GM18526 (cell line): Measurements from ENCODE around the gene PTGDR2.

Experiments used
- POLR2A ChIP-seq: IDR thresholded peaks from 3 replicates; pipeline ENCODE4 v1.6.1; 2011; ENCODE audit not compliant: insufficient read length; ENCODE audit errors: extremely low read depth

PTGDR2 gene

DNA sequence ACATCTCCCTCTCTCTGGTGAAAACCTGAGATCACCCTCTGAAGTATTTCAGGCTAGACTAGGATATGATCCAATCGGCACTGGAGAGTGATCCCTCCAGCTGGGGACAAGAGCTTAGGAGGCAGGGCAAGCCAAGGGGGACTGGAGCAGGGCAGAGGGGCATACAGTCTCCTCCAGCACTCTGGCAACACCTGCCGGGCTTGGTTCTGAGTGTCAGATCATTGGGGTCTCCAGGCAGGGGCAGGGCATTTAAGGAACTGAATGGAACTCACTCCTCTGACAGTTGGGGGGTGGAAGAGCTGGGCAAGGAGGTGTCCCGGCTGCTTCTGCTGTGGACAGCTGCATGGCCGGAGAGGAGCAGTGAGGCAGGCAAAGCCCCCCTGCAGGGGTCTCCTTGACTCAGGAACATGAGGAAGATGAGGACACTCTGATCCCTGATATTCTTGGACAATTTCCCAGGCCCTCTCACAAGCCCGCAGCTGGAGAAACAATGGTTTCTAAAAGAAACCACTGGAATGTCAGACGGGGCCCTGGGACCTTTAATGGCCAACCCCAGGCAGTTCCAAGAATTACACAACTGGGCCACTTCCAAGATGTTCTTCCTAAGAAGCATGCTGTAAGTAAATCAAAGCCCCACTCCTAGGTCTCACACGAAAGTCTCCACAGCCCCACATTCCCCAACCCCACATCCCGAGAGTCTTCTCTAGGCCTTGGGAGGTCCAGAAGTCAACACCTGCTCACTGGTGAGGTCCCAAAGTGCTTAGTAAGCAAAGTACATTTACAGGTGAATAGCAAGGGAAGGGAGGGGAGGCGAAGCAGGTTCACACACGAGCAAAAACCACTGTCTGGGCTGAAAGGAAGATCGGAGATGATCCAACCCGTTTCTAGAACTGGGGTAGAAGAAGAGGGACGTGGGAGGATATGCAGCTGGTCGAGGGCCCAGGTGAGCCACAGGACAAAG lies 15.0 kb downstream of the PTGDR2 start:
- TF ChIP-seq POLR2A: no peak

DNA sequence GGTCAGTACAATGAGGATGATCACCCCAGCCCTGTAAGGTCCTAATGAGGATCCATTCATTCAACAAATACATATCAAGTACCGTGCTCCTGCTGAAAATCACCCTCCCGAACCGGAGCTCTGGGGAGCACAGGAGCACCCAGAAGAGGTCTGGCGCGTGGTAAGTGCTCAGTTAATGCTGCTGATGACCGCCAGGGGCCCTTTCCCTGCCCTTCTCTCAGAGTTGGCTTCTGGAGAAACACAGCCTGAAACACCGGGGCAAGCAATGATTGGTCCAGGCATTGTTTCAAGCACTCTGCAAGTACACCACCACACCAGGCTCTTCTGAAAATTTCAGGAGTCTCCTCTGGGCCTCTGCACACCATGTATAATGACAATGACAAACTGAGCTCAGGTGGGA lies 17.6 kb downstream of the PTGDR2 start:
- TF ChIP-seq POLR2A: no peak

DNA sequence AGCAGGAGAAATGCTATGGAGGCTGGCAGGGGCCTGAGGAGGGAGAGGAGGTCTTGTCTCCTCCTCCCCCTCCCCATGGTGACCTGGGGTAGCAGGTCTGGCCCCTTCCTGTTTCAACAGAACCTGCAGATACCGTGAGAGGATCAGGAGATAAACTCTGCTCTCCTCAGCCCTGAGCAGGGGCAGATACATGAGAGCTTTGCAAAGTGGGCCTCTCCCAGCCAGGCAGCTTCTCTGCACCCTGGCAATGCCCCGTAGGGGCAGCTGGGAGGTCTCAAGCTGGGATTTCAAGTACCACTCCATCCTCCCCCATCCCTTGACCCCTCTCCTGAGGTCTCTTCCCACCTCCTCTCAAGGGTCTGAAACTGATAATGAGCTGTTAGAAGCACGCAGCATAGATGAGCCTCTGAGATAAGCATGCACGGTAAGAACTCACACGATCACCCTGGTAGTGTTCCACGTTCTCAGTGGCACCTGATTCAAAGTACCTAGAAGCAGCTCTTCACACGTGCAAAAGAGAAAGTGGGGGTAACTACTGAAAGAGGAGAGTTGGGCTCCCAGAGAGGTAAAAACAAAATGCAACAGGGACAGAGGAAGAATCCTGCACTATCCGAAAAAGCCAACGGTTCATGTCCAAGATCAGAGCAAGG lies 18.8 kb downstream of the PTGDR2 start:
- TF ChIP-seq POLR2A: no peak

DNA sequence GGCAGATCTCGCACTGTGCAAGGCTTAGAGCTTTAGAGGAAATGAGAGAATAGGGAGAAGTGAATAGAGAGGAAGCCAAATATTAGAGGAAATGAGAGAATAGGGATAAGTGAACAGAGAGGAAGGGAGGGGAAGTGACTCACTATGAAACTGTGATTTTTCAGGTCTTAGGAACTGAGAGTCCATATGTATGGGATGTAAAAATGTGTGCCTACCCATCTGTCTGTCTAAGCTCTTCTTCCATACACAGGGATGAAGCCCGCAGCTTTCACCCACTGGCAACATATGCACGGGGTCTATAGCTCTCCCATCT lies 20.3 kb downstream of the PTGDR2 start:
- TF ChIP-seq POLR2A: no peak

DNA sequence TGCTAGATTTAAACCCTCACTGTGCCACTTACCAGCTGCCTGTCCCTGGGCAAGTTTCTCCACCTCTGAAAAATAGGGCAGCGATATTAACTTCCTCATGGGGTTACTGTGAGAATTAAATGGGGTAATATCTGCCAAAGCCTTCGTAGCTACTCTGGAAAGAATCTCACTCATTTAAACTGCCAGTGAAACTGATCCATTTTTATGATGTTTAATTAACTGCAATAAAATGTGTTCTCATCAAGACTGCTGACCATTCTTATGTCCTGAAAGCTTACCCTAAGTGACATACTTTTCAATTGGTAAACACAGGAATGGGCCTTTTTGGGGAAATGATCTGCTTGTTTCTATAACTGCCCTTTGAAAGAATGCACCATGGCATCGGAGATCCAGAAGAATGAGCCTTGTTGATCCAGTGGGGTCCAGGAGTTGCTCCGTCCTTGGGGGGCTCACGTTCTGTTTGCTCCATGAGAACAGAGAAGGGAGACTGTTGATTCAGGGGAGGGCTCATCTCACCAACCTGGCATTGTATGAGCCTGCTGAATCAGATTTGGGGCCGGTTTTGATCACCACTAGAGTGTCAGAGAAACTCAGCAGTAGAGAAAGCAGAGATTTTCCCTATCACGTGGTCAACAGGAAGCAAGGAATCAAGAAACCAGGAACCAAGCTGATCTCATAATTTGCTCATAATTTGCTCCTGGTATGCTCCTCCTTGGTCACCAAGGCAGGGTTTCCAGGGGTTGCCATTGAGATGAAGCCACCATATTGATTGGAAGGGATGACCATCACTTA lies 20.8 kb downstream of the PTGDR2 start:
- no peak for TF ChIP-seq POLR2A

DNA sequence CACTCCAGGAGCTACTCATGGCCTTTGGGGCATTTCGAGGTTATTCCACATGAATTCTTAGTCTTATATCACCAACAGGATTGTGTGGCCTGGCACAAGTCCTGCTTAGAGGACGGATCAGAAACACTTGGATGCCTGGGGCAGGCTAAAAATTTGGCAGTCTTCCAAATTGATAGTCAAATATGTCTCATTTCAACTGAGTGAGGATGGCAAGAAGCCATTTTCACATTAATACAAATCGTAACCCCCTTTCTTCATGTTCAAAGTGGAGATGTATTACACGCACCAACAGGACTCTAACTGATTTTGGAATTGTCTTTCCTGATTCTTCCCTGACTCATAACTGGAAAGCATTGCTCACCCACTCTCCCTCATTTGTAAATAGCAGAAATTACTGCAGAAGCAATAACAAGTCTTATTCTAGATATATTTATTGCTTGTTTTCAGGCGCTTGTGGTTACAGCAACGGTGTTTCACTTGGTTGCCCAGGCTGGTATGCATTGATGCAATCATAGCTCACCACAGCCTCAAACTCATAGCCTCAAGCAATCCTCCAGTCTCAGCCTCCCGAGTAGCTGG lies 24.2 kb downstream of the PTGDR2 start:
- TF ChIP-seq POLR2A: no peak

DNA sequence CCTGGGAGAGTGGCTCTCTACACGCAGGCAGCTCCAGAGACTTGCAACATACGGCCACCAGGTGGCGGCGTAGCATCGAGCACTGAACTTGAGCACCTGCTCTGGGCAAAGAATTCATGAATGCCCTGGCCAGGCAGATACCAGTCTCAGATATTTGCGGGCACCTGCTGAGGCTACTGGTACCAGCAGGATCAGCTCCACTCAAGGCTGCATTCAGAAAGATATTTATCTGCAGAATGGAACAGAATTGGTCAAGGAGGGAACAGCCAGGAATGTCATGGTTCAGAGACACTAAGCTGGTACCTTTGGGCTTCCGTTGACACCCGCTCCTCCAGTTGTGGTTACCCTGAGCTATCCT lies 24.6 kb downstream of the PTGDR2 start:
- no peak for TF ChIP-seq POLR2A

DNA sequence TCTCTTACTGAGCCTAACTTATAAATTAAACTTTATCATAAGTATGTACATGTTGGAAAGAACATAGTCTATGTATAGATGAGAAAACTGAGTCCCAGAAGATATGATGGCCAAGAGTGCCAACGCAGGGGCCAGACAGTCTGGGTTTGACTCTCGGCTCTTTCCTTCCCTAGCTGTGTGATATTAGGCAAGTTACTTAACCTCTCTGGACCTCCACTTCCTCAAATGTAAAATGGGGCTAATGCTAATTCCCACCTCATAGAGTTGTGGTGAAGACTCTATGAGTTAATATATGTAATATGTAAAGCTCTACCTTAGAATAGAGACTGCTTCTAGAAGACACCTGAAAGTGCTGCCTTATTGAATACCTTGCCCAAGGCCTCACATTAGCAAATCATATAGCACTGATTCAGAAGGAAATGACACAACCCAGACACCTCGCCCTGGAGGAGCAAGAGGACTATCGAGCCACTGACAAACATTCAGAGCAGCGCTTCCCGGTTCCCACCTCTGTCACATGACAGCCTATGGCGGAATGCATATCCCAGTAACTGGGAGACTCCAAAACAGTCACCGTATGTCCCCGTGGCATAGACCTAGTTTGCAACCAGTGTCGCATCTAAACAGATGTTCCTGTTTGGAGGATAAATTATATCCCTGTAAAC lies 25.1 kb downstream of the PTGDR2 start:
- TF ChIP-seq POLR2A: no peak

DNA sequence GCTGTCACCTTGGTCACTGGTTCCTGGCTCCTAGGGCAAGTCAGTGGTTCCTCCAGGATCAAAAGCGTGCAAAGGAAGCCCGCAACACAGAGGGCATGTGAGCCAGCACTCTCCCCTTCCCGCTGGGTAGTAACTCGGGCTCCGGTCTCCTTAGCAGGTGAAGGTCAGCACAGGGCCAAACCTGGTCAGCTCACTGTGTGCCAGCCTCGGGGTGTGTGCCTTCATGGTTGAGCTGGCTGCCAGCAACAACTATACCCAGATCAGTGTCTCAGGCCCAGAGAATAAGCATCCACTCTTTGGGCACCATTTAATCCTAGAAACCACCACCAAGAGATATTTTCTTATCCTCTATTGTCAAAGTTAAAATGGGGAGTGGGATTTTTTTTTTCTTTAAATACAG lies 30.0 kb downstream of the PTGDR2 start:
- no peak for TF ChIP-seq POLR2A

DNA sequence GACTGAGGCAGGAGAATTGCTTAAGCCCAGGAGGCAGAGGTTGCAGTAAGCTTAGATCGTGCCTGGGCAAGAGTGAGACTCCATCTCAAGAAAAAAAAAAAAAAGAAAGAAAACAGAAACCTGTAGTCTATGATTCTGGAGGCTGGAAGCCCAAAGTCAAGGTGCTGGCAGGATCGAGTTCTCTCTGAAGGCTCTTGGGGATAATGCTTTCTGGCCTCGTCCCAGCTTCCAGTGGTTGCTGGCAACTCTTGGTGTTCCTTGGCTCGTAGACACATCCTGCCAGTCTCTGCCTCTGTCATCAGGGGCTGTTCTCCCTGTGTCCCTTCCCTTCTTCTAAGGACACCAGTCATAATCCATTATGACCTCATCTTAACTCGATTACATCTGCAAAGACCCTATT lies 30.6 kb downstream of the PTGDR2 start:
- no peak for TF ChIP-seq POLR2A

DNA sequence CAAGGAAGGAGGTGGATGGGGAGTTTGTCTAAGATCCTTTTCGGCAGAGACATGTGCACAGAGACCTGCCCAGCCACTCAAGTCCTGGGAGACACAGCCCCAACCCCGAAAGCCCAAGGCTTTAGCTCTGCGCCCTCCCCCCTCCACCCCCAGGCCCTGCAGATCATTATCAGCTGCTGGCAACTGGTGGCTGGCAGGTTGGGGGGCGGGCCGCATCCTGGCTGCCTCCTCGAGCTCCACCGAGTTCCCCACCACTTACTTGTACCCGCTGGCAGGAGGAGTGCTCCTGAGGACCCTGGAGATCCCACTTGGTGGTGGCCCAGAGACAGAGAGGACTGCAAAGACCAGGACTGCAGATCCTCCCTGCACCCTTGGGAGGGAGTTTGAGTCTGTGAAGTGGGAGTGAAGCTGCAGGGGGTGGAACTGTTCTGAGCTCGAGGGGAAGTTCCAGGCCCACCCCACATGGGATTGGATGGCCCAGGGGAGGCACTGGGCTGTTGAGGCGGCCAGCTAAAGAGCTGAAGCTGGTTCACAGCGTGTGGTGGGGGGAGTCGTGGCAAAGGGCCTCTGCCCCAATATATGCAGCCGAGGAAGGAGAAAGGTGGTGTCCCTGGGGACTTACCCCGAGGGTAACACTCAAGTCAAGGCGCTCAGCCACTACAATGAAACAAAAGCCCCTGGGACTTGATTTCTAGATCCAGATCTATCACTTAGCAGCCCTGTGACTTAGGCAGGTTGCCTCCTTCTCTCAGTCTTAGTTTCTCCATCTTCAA lies 33.7 kb downstream of the PTGDR2 start:
- no peak for TF ChIP-seq POLR2A

DNA sequence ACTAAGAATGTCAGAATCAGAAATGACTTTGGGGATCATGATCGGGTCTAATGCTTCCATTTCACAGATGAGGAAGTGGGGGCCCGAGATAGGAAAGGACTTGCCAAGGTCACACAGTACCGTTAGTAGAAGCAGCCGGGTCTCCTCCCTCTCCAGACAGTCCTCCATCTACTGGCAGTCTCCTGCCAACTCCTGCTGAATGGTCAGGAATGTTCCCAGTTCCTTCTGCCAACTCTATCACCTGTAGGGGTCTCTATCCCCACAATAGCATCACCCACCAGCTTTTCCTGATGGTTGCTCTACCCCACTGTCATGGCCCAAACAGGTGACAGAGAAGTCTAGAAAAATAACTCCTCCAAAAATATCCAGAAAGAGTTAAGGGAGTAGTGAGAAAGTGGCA lies 37.7 kb downstream of the PTGDR2 start:
- no peak for TF ChIP-seq POLR2A

DNA sequence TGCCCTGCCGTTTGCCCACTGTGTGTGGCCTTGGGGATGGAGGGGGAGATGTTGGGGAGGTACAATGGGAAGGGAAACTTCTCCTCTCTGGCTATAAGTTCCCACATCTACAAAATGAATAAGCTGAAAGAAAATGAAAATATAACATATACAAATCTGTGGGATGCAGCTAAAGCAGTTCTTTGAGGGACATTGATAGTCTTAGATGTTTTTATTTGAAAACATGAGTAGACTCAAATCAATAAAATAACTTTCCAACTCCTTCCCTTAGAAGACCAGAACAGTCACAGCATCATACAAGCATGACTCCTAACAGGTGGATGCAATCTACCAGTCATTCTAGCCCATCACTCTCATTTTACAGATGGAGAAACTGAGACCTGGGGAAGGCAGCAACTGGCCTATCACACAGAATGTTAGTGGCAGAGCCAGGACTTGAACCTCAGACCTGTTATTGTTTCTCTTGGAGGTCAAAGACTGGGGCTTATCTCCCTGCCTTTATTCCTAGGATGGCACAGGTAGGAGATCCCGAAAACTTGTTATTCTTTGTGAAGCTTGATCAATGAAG lies 39.1 kb downstream of the PTGDR2 start:
- TF ChIP-seq POLR2A: no peak

DNA sequence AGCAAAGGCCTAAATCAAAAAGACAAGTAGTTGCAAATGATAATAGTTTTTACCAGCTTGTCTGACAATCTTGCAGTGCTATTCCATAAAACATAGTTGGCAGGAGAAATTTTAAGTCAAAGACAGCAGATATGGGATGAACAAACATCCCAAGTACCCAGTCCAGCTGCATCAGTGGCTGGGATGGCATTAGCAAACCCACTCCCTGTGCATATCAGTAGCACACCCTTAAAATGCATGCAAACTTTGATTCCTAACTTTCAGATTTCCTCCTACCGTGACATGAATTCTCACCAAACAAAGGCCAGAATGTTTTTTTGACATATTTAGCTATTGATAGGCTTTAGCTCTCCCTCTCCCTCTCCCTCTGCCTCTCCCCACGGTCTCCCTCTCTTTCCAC lies 41.6 kb downstream of the PTGDR2 start:
- TF ChIP-seq POLR2A: no peak
